T-helper 1 cell (primary cell): ENCODE results near the gene SLC25A13.

Experiments used
- DNase-seq, 5 donors: peaks; one replicate each; pipeline ENCODE4 v3.0.0-alpha.2; 2012 to 2020

The SLC25A13 gene

GRCh38 chr7:96084881-96085553 lies 236.9 kb downstream of the SLC25A13 start:
- no peak for DNase-seq

DNA sequence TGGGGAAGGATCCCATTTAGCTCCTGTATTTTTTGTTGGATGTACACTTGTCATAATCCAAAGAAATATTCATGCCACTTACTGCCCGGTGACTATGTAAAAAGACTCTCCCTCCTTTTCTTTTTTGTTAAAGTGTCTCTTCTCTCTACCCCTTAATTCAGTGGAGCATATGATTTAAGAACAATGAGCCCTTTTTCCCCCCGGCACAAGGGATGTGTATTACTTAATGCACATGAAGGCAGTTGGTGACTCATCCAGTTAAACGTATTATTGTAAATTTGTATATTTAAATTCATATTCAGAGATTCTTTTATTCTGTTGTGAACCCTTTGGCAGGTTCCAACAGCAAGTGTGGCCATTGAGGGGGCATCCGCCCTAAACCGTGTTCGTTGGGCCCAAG lies 241.9 kb downstream of the SLC25A13 start:
- DNase-seq: no peak

- no peak for DNase-seq
These were observed 245.6 kb downstream of the SLC25A13 start for GRCh38 chr7:96076350-96076707.

- DNase-seq: peak in 4 of 5 donors; percentile 19 to 37 (median 30)
These were observed 246.2 kb downstream of the SLC25A13 start for GRCh38 chr7:96075510-96076349.

DNA sequence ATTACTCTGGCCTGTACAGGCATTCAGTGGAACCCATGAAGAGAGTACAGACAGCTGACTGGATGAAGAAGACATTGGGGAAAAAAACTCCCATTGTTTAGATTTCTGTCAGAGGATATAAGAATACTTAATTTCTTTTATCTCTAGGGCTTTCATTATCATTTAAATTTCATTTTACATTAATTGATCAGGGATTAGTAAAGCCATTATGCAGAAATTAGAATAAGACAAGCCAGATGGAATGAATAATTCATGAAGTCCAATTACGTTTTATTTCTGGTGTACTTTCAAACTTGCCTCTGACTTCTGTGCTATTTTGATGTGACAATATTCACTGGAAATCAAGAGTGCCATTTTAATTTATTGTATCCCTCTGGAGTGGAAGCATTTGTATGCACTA lies 247.0 kb downstream of the SLC25A13 start:
- DNase-seq: no peak
